ENCODE data around the gene KYAT1. TPM values are rescaled to one million over a fixed set of nuclear protein-coding genes. Genes with fewer than 3 reads are reported as not detected.
A peak's percentile ranks its signal among the peaks of the same experiment; 100 is the strongest.
"Not testable (repeated sequence)": the region's sequence is repeated elsewhere in the genome, so short reads cannot be mapped to it uniquely, and the experiment has no call there.

KYAT1 gene
- total RNA-seq, 4 donors from 2014 or later: 1.6 to 3.5 TPM; not detected in 2

DNA sequence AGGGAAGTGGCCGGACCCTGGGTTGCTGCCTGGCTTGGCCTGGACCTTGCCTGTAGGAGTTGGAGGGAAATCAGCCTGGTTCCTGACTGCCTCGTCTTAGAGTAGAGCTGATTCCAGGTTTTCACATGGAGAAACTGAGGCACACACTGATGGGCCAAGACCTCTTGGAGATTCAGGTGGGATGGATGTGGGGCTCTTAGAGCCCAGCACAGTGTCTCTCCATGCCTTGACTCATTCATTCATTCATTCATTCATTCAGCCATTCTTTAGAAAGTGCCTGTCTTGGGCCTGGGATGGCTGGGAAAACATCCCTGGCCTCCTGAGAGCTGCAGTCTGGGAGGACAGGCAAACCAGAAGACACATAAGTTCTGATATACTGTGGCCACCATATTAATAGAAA, 2.4 kb upstream of the KYAT1 start:
- Histone ChIP-seq H3K27me3 (no peaks in the 10 kb centered on the region), H3K4me1 (peaks cover 16 to 61% (median 35%) of the 10 kb centered on the region in 4 donors), H3K27ac (peak overlapping the region in 2 of 4 donors; percentile 98 to 100), H3K4me3 (no peak overlapping the region), H3K36me3 (peaks cover 0 to 8% (median 0%) of the 10 kb centered on the region in 4 donors), H3K9me3 (no peaks in the 10 kb centered on the region)
- no peak for DNase-seq
- intact Hi-C loops (cut with DNase I; ENCODE audit: low total_unique reads) (no loop called here), in situ Hi-C loops (cut with MboI; ENCODE audit: low pct_ligation_motif_present in 1 of 4, low pct_unique_long_range_greater_than_20kb in 1 of 4, low sequenced_read_pairs in 3 of 4) (no loop called here)
- TF ChIP-seq POLR2AphosphoS5 (IDR thresholded peaks at IDR 0.05) (no peak), EP300 (IDR thresholded peaks at IDR 0.05; ENCODE audit: low read depth) (no peak), POLR2A (IDR thresholded peaks at IDR 0.05) (no peak)
- TF ChIP-seq, protein P1, sequence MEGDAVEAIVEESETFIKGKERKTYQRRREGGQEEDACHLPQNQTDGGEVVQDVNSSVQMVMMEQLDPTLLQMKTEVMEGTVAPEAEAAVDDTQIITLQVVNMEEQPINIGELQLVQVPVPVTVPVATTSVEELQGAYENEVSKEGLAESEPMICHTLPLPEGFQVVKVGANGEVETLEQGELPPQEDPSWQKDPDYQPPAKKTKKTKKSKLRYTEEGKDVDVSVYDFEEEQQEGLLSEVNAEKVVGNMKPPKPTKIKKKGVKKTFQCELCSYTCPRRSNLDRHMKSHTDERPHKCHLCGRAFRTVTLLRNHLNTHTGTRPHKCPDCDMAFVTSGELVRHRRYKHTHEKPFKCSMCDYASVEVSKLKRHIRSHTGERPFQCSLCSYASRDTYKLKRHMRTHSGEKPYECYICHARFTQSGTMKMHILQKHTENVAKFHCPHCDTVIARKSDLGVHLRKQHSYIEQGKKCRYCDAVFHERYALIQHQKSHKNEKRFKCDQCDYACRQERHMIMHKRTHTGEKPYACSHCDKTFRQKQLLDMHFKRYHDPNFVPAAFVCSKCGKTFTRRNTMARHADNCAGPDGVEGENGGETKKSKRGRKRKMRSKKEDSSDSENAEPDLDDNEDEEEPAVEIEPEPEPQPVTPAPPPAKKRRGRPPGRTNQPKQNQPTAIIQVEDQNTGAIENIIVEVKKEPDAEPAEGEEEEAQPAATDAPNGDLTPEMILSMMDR (IDR thresholded peaks at IDR 0.05): no peak
- 74% methylated on average over 2 of the region's 2 CpGs; no CpG with 5 or more reads in 1 of the 2 donors for WGBS, 2 donors (ENCODE audit: low coverage in 1 of 2)

DNA sequence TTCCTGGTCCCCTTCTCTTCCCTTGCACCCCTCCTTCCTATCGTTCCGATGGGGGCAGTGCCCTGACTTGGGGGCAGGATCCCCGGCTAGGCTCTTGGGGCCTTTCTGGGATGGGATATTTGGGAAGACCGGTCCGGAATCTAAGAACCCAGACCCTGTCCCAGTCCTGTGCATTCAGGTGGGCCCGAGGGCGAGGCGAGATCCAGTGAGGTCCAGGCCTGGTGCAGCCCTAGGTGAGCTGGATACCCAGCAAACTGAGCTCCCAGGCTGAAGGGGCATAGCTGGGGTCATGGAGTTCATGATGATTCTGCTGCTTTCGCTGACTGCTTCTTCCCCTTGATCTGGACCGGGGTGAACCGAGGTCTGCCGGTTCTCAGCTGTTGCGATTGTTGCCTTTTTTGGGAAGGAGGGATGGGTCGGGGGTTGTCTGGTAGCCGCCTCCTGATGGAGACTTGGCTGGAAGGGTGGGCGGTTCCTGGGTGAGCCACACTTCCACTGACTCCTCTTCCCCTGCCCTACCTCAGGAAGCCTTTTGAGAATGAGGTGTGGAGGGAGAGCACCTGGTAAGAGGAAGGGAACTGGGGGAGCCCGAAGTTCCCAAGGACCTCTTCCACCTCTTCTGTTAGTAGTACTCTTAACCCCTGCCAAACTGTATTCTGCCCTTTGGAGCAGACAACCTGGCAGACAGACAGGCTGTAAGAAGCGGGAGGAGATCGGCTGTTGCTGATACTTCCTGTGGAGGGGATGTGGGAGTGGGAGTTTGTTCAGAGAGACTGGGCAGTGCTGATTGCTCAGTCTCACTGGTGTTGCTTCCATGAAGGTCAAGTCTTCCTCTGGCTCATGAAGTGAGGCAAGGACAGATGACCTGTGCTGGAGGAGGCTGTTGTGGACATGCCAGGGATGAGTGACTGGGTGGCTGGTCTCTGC, 1.2 kb upstream of the KYAT1 start:
- H3K9me3 ChIP-seq: no peaks in the 10 kb centered on the region
- H3K36me3 ChIP-seq: peaks cover 0 to 8% (median 0%) of the 10 kb centered on the region in 4 donors
- peaks cover 8 to 51% (median 32%) of the 10 kb centered on the region in 4 donors for H3K4me1 ChIP-seq
- intact Hi-C loops (cut with DNase I; ENCODE audit: low total_unique reads) (loop anchor here (2.0 kb wide), 1 partner anchor 32 kb away; no protein-coding TSS in a partner anchor), in situ Hi-C loops (cut with MboI; ENCODE audit: low pct_ligation_motif_present in 1 of 4, low pct_unique_long_range_greater_than_20kb in 1 of 4, low sequenced_read_pairs in 3 of 4) (no loop called here)
- 1% methylated on average over 19 of the region's 19 CpGs; no CpG with 5 or more reads in 1 of the 2 donors for WGBS, 2 donors (ENCODE audit: low coverage in 1 of 2)
- TF ChIP-seq, protein P1 (IDR thresholded peaks at IDR 0.05): no peak
- TF ChIP-seq POLR2AphosphoS5 (IDR thresholded peaks at IDR 0.05): no peak
- TF ChIP-seq EP300 (IDR thresholded peaks at IDR 0.05; ENCODE audit: low read depth): no peak
- TF ChIP-seq POLR2A (IDR thresholded peaks at IDR 0.05): no peak
- peak overlapping the region; percentile 95 to 100 (median 98) for H3K4me3 ChIP-seq
- peak overlapping the region; percentile 98 to 100 (median 98) for H3K27ac ChIP-seq
- H3K27me3 ChIP-seq: no peaks in the 10 kb centered on the region
- no peak for DNase-seq

DNA sequence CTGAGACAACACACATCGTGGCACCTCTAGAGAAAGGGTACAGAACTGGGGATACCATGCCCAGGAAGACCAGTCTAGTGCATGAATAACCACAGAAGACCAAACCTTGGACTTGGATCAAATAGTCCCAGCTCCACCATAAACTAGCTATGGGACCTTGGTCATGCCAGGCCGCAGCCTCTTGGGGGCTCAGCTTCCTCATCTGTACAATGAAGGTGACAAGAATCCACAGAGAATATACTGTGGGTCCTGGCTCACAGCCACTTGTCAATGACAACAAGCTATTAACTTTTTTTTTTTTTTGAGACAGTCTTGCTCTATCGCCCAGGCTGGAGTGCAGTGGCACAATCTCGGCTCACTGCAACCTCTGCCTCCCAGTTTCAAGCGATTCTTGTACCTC, 3.9 kb downstream of the KYAT1 start:
- WGBS, 2 donors (ENCODE audit: low coverage in 1 of 2): 78 to 87% methylated on average over 3 to 5 of the region's 5 CpGs
- no peak overlapping the region for H3K4me3 ChIP-seq
- no peak for TF ChIP-seq POLR2A (IDR thresholded peaks at IDR 0.05)
- no peaks in the 10 kb centered on the region for H3K9me3 ChIP-seq
- DNase-seq: no peak
- no peaks in the 10 kb centered on the region for H3K27me3 ChIP-seq
- no peaks in the 10 kb centered on the region for H3K36me3 ChIP-seq
- intact Hi-C loops (cut with DNase I; ENCODE audit: low total_unique reads) (no loop called here), in situ Hi-C loops (cut with MboI; ENCODE audit: low pct_ligation_motif_present in 1 of 4, low pct_unique_long_range_greater_than_20kb in 1 of 4, low sequenced_read_pairs in 3 of 4) (no loop called here)
- peaks cover 0 to 11% (median 6%) of the 10 kb centered on the region in 4 donors for H3K4me1 ChIP-seq
- no peak overlapping the region for H3K27ac ChIP-seq

GRCh38 chr9:128870941-128871265, 10.8 kb downstream of the KYAT1 start:
- H3K27ac ChIP-seq; H3K27me3 ChIP-seq; H3K36me3 ChIP-seq; in situ Hi-C loops (cut with MboI; ENCODE audit: low pct_ligation_motif_present in 1 of 4, low pct_unique_long_range_greater_than_20kb in 1 of 4, low sequenced_read_pairs in 3 of 4); H3K4me3 ChIP-seq; intact Hi-C loops (cut with DNase I; ENCODE audit: low total_unique reads); DNase-seq; H3K4me1 ChIP-seq; H3K9me3 ChIP-seq: not testable (repeated sequence)
- WGBS, 2 donors (ENCODE audit: low coverage in 1 of 2): 85 to 97% methylated on average over 4 to 7 of the region's 7 CpGs

DNA sequence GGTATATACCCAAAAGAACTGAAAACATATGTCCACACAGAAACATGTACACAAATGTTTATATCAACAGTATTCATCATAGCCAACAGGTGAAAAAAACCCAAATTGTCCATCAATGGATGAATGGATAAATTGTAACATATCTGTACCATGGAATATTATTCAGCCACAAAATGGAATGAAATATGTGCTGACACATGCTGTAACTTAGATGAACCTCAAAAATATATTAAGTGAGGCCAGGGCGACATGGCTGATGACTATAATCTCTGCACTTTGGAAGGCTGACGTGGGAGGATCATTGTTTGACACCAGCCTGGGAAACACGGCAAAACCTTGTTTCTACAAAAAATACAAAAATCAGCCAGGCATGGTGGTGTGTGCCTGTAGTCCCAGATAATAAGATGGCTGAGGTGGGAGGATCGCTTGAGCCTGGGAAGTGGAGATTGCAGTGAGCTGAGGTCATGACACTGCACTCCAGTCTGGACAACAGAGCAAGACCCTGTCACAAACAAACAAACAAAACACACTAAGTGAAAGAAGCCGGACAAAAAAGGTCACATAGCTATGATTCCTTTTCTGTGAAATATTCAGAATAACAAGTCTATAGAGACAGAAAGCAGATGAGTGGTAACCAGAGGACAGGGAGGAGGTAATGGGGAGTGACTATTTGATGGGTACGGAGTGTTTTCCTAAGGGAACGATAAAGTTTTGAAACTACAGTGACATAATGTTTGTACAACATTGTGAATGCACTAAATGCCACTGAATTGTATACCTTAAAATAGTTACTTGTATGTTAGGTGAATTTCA, 11.4 kb downstream of the KYAT1 start:
- no peaks in the 10 kb centered on the region for H3K4me1 ChIP-seq
- DNase-seq: no peak
- intact Hi-C loops (cut with DNase I; ENCODE audit: low total_unique reads) (no loop called here), in situ Hi-C loops (cut with MboI; ENCODE audit: low pct_ligation_motif_present in 1 of 4, low pct_unique_long_range_greater_than_20kb in 1 of 4, low sequenced_read_pairs in 3 of 4) (no loop called here)
- H3K27me3 ChIP-seq: no peaks in the 10 kb centered on the region
- no peaks in the 10 kb centered on the region for H3K36me3 ChIP-seq
- H3K27ac ChIP-seq: no peak overlapping the region
- no peak overlapping the region for H3K4me3 ChIP-seq
- no peak for TF ChIP-seq POLR2A (IDR thresholded peaks at IDR 0.05)
- no peak for TF ChIP-seq EP300 (IDR thresholded peaks at IDR 0.05; ENCODE audit: low read depth)
- TF ChIP-seq POLR2AphosphoS5 (IDR thresholded peaks at IDR 0.05): no peak
- TF ChIP-seq, protein P1 (IDR thresholded peaks at IDR 0.05): no peak
- no peaks in the 10 kb centered on the region for H3K9me3 ChIP-seq
- 89 to 90% methylated on average over 3 to 7 of the region's 7 CpGs for WGBS, 2 donors (ENCODE audit: low coverage in 1 of 2)
